ENCODE data around the gene C17orf107. TPM values are rescaled to one million over a fixed set of nuclear protein-coding genes. Genes with fewer than 3 reads are reported as not detected.

Gene C17orf107
- total and polyA plus RNA-seq, 2 of the 13 experiments (the other 11 are each of a cell fraction or from before 2014, with no cell fraction given): 0.20 to 0.59 TPM

DNA sequence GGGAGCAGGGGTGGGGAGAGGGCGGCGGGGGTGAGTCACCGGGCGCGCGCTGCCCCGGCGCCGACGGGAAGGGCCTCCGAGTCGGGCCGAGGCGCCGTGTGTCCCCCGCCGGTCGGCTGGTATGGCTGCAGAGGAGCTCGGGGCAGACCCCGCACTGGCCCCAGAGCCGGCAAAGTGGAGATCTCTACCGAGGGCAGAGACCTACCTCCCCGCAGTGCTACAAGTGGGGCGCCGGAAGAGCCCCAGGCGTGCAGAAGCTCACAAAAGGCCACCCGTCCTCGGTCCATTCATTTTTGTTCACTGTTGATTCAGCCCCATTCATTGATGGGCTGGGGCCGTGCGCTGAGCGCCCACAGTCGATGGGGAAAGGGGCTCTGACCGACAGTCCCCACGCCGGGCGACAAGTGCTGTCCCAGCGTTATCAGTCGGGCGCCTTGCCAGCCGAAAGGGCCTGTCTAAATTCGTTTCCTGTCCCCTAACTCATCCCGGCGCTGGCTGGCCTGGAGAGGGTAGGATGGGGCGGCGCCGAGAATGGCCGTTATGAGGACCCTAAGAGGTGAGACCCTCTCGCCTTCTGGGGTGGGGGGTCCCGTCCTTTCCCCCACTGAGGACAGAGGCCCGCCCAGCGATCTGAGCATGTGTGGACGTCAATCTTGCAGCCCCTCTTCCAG is 50.9 kb downstream of the C17orf107 start (continued):
- TF ChIP-seq, protein P1, sequence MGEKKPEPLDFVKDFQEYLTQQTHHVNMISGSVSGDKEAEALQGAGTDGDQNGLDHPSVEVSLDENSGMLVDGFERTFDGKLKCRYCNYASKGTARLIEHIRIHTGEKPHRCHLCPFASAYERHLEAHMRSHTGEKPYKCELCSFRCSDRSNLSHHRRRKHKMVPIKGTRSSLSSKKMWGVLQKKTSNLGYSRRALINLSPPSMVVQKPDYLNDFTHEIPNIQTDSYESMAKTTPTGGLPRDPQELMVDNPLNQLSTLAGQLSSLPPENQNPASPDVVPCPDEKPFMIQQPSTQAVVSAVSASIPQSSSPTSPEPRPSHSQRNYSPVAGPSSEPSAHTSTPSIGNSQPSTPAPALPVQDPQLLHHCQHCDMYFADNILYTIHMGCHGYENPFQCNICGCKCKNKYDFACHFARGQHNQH (CRISPR knock-in tag; IDR thresholded peaks at IDR 0.05): 0 out of 2 replicates have a peak, but pooled peaks have one; percentile 52
- TF ChIP-seq REXO4 (CRISPR knock-in tag; IDR thresholded peaks at IDR 0.05; ENCODE audit: borderline replicate concordance) (no peak), CREM (IDR thresholded peaks at IDR 0.05) (no peak), CREM (CRISPR knock-in tag; IDR thresholded peaks at IDR 0.05) (no peak), ZNF674 (CRISPR knock-in tag; IDR thresholded peaks at IDR 0.05; ENCODE audit: low read depth) (no peak), NCOR1 (IDR thresholded peaks at IDR 0.05; ENCODE audit: borderline replicate concordance, low read length) (no peak), FOSL2 (CRISPR knock-in tag; IDR thresholded peaks at IDR 0.05) (peak; percentile 69), ZNF547 (CRISPR knock-in tag; IDR thresholded peaks at IDR 0.05) (peak; percentile 32; the same call in 1 of the 2 replicates), ZNF7 (CRISPR knock-in tag; IDR thresholded peaks at IDR 0.05) (no peak), MED13 (CRISPR knock-in tag; IDR thresholded peaks at IDR 0.05) (no peak), ATF5 (CRISPR knock-in tag; IDR thresholded peaks at IDR 0.05; ENCODE audit: low read depth) (no peak), MIER2 (CRISPR knock-in tag; IDR thresholded peaks at IDR 0.05) (no peak), POGZ (CRISPR knock-in tag; IDR thresholded peaks at IDR 0.05) (0 out of 2 replicates have a peak, but pooled peaks have one; percentile 28), YEATS2 (CRISPR knock-in tag; IDR thresholded peaks at IDR 0.05; ENCODE audit: borderline replicate concordance) (no peak), USF2 (IDR thresholded peaks at IDR 0.05; ENCODE audit: low read depth, low read length) (no peak), USF2 (CRISPR knock-in tag; IDR thresholded peaks at IDR 0.05; ENCODE audit: borderline replicate concordance) (no peak), PBX3 (CRISPR knock-in tag; IDR thresholded peaks at IDR 0.05; ENCODE audit: borderline replicate concordance) (no peak), MTF2 (CRISPR knock-in tag; IDR thresholded peaks at IDR 0.05; ENCODE audit: borderline replicate concordance) (peak; percentile 73; the same call in 1 of the 2 replicates), ZFP91 (CRISPR knock-in tag; IDR thresholded peaks at IDR 0.05; ENCODE audit: borderline replicate concordance) (no peak; the same call in 1 of the 2 replicates), HOXD1 (CRISPR knock-in tag; IDR thresholded peaks at IDR 0.05) (0 out of 2 replicates have a peak, but pooled peaks have one; percentile 17), GATA4 (IDR thresholded peaks at IDR 0.05; ENCODE audit: borderline replicate concordance, low read depth) (0 out of 2 replicates have a peak, but pooled peaks have one; percentile 5)
- TF ChIP-seq, protein P2, sequence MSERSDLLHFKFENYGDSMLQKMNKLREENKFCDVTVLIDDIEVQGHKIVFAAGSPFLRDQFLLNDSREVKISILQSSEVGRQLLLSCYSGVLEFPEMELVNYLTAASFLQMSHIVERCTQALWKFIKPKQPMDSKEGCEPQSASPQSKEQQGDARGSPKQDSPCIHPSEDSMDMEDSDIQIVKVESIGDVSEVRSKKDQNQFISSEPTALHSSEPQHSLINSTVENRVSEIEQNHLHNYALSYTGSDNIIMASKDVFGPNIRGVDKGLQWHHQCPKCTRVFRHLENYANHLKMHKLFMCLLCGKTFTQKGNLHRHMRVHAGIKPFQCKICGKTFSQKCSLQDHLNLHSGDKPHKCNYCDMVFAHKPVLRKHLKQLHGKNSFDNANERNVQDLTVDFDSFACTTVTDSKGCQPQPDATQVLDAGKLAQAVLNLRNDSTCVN (CRISPR knock-in tag; IDR thresholded peaks at IDR 0.05; ENCODE audit: borderline replicate concordance): no peak

Data from HepG2 (cell line).